H1 (cell line): ENCODE data around the gene DIRAS2. TPM values are rescaled to one million over a fixed set of nuclear protein-coding genes. Genes with fewer than 3 reads are reported as not detected.

Experiments used
- CTCF ChIA-PET: fragments of 300-600 bp; sonication (Branson Sonifier 250); formaldehyde crosslinking; loops from one replicate; lab custom pipeline; 2021; ENCODE audit not compliant: partially characterized antibody; lab: Charles Lee
- POLR2A ChIA-PET: fragments of 300-600 bp; sonication (Branson Sonifier 250); formaldehyde crosslinking; loops from one replicate; lab custom pipeline; 2021; ENCODE audit warnings: inconsistent platforms; ENCODE audit not compliant: partially characterized antibody; lab: Charles Lee
- DNase-seq, 2 experiments: peaks; one replicate each; pipeline versions ENCODE4 v3.0.0 to v3.0.0-alpha.2; 2010 to 2022; ENCODE audit warnings: low spot score in 2 of 2, low read depth in 1 of 2, mixed read lengths in 1 of 2
- FAIRE-seq: peaks from 2 replicates; lab custom pipeline; 2011; peaks lifted over from hg19 to GRCh38; lab: Jason Lieb, UNC
- H2AFZ ChIP-seq: 2 replicates; pipeline ENCODE4 v1.8.1; 2012; ENCODE audit warnings: low read length, inconsistent platforms
- H2AK5ac ChIP-seq: 2 replicates; pipeline ENCODE4 v1.6.1; 2013; ENCODE audit warnings: low read depth, low read length
- H2BK120ac ChIP-seq: replicated peaks from 2 replicates; pipeline ENCODE3; 2013; ENCODE audit warnings: low read depth, low read length, inconsistent platforms
- H2BK12ac ChIP-seq: 2 replicates; pipeline ENCODE4 v1.6.1; 2013; ENCODE audit warnings: low read depth, low read length
- H2BK15ac ChIP-seq: 2 replicates; pipeline ENCODE4 v1.6.1; 2013; ENCODE audit warnings: low read length
- H2BK20ac ChIP-seq: 2 replicates; pipeline ENCODE4 v1.6.1; 2013; ENCODE audit warnings: low read length
- H2BK5ac ChIP-seq: 2 replicates; pipeline ENCODE4 v1.6.1; 2013; ENCODE audit warnings: low read depth, low read length
- H3K14ac ChIP-seq: 2 replicates; pipeline ENCODE4 v1.6.1; 2013; ENCODE audit warnings: inconsistent platforms; ENCODE audit not compliant: insufficient read length
- H3K18ac ChIP-seq: 2 replicates; pipeline ENCODE4 v1.6.1; 2013; ENCODE audit warnings: low read length; ENCODE audit errors: extremely low read depth
- H3K23ac ChIP-seq: 2 replicates; pipeline ENCODE4 v1.6.1; 2013; ENCODE audit warnings: inconsistent platforms; ENCODE audit not compliant: insufficient read length
- H3K23me2 ChIP-seq: 2 replicates; pipeline ENCODE4 v1.6.1; 2013; ENCODE audit warnings: low read depth, low read length
- H3K27ac ChIP-seq: 2 replicates; pipeline ENCODE4 v1.6.1; 2011; ENCODE audit warnings: low read depth, low read length, inconsistent platforms
- H3K27me3 ChIP-seq, 4 experiments: replicated peaks in 1 of 4; 1 replicate in 1 of 4; 2 replicates in 3 of 4; pipeline versions ENCODE4 v1.6.1 to v1.8.1; 2011 to 2013; ENCODE audit warnings: low read length in 3 of 4, mild to moderate bottlenecking in 3 of 4, inconsistent platforms in 2 of 4, mixed read lengths in 2 of 4, moderate library complexity in 1 of 4; ENCODE audit not compliant: control insufficient read depth in 3 of 4, insufficient read depth in 3 of 4; ENCODE audit errors: extremely low read depth in 1 of 4
- H3K36me3 ChIP-seq, 4 experiments: 2 replicates each; pipeline versions ENCODE4 v1.6.1 to v1.8.1; 2011 to 2013; ENCODE audit warnings: mild to moderate bottlenecking in 4 of 4, low read length in 3 of 4, moderate library complexity in 2 of 4, control low read depth in 1 of 4, inconsistent platforms in 1 of 4; ENCODE audit not compliant: insufficient read depth in 4 of 4, control insufficient read depth in 2 of 4
- H3K4ac ChIP-seq: replicated peaks from 2 replicates; pipeline ENCODE3; 2013; ENCODE audit warnings: low read length, low read depth, mixed read lengths, inconsistent platforms; ENCODE audit not compliant: insufficient read length
- H3K4me1 ChIP-seq, 4 experiments: replicated peaks in 1 of 4; 1 replicate in 1 of 4; 2 replicates in 3 of 4; pipeline versions ENCODE4 v1.6.1 to v1.8.1; 2011 to 2013; ENCODE audit warnings: low read length in 3 of 4, inconsistent platforms in 2 of 4, mixed read lengths in 1 of 4; ENCODE audit not compliant: insufficient read depth in 4 of 4, control insufficient read depth in 3 of 4
- H3K4me2 ChIP-seq, 2 experiments: 2 replicates each; pipeline versions ENCODE4 v1.6.1 to v1.8.1; 2011 to 2013; ENCODE audit warnings: low read depth in 2 of 2, low read length in 2 of 2, control low read depth in 1 of 2, inconsistent platforms in 1 of 2, mild to moderate bottlenecking in 1 of 2; ENCODE audit not compliant: insufficient read depth in 1 of 2
- H3K4me3 ChIP-seq, 4 experiments: fragments of 200-600, 300-600 bp in 1 of 4; sonication (generic), shearing (Covaris generic), sonication (Bioruptor Twin) in 1 of 4; 2 replicates each; pipeline versions ENCODE4 v1.5.1 to v1.8.1; 2011 to 2016; ENCODE audit warnings: low read length in 4 of 4, low read depth in 3 of 4, control low read depth in 2 of 4, inconsistent platforms in 2 of 4, mild to moderate bottlenecking in 2 of 4, mixed read lengths in 1 of 4, moderate library complexity in 1 of 4; ENCODE audit not compliant: insufficient read depth in 2 of 4; ENCODE audit errors: extremely low read depth in 1 of 4
- H3K56ac ChIP-seq: replicated peaks from 2 replicates; pipeline ENCODE3; 2013; ENCODE audit warnings: low read depth, mild to moderate bottlenecking, mixed read lengths, low read length, inconsistent platforms; ENCODE audit not compliant: insufficient read length
- H3K79me1 ChIP-seq: 2 replicates; pipeline ENCODE4 v1.6.1; 2013; ENCODE audit warnings: low read depth, low read length, control low read depth
- H3K79me2 ChIP-seq, 2 experiments: 2 replicates each; pipeline versions ENCODE4 v1.6.1 to v1.8.1; 2012 to 2013; ENCODE audit warnings: low read length in 2 of 2, mild to moderate bottlenecking in 2 of 2, inconsistent platforms in 1 of 2; ENCODE audit not compliant: insufficient read depth in 2 of 2, control insufficient read depth in 1 of 2
- H3K9ac ChIP-seq, 4 experiments: replicated peaks in 1 of 4; 1 replicate in 1 of 4; 2 replicates in 3 of 4; pipeline versions ENCODE4 v1.6.1 to v1.8.1; 2011 to 2013; ENCODE audit warnings: low read depth in 3 of 4, low read length in 3 of 4, control low read depth in 2 of 4, mild to moderate bottlenecking in 2 of 4, moderate library complexity in 2 of 4, inconsistent platforms in 1 of 4; ENCODE audit errors: extremely low read depth in 1 of 4
- H3K9me3 ChIP-seq, 2 experiments: 2 replicates each; pipeline versions ENCODE4 v1.6.1 to v1.8.1; 2012 to 2013; ENCODE audit warnings: mild to moderate bottlenecking in 2 of 2, moderate library complexity in 2 of 2, control low read depth in 1 of 2, inconsistent platforms in 1 of 2, low read depth in 1 of 2, low read length in 1 of 2, mixed read lengths in 1 of 2; ENCODE audit not compliant: insufficient read depth in 2 of 2
- H4K20me1 ChIP-seq, 2 experiments: replicated peaks in 1 of 2; 2 replicates each; pipeline versions ENCODE3 to v1.8.1; 2011 to 2013; ENCODE audit warnings: inconsistent platforms in 2 of 2, low read length in 2 of 2, mild to moderate bottlenecking in 1 of 2; ENCODE audit not compliant: insufficient read depth in 2 of 2, control insufficient read depth in 1 of 2
- H4K5ac ChIP-seq: 2 replicates; pipeline ENCODE4 v1.6.1; 2013; ENCODE audit warnings: low read length, low read depth, mixed read lengths, inconsistent platforms; ENCODE audit not compliant: insufficient read length
- H4K8ac ChIP-seq: 2 replicates; pipeline ENCODE4 v1.8.0; 2013; ENCODE audit warnings: mild to moderate bottlenecking, moderate library complexity, low read length, inconsistent platforms; ENCODE audit not compliant: insufficient read depth; ENCODE audit errors: extremely low read depth
- H4K91ac ChIP-seq: replicated peaks from 2 replicates; pipeline ENCODE3; 2013; ENCODE audit warnings: low read length, mixed read lengths, inconsistent platforms; ENCODE audit not compliant: insufficient read length
- BACH1 ChIP-seq: IDR thresholded peaks from 2 replicates; pipeline ENCODE4 v1.6.1; 2012; ENCODE audit warnings: low read length, improper control_type of control experiment
- CREB1 ChIP-seq: IDR thresholded peaks from 2 replicates; pipeline ENCODE4 v1.6.1; 2012; ENCODE audit warnings: inconsistent platforms
- CTBP2 ChIP-seq: IDR thresholded peaks from 2 replicates; pipeline ENCODE4 v1.7.0; 2011; ENCODE audit warnings: borderline replicate concordance, mild to moderate bottlenecking, moderate library complexity, mixed read lengths, low read length; ENCODE audit not compliant: insufficient read depth, insufficient read length
- GABPA ChIP-seq: IDR thresholded peaks from 2 replicates; pipeline ENCODE4 v1.6.1; 2011; ENCODE audit warnings: mild to moderate bottlenecking, low read length, moderate library complexity, borderline replicate concordance; ENCODE audit not compliant: insufficient read depth
- RFX5 ChIP-seq: IDR thresholded peaks from 2 replicates; pipeline ENCODE4 v1.6.1; 2011; ENCODE audit warnings: low read depth, low read length, improper control_type of control experiment, borderline replicate concordance
- SP1 ChIP-seq: IDR thresholded peaks from 2 replicates; pipeline ENCODE4 v1.6.1; 2011; ENCODE audit warnings: low read depth, low read length
- TCF12 ChIP-seq: IDR thresholded peaks from 2 replicates; pipeline ENCODE4 v1.6.1; 2011; ENCODE audit warnings: low read depth, mild to moderate bottlenecking, low read length
- YY1 ChIP-seq: IDR thresholded peaks from 2 replicates; pipeline ENCODE4 v1.6.1; 2011; ENCODE audit warnings: low read depth, mild to moderate bottlenecking, low read length
- WGBS, 2 experiments: shearing (Covaris generic) in 1 of 2; methylation state at CpG; one replicate each; pipeline versions ENCODE4 v1.1.6 to v1.1.7; 2013 to 2015; ENCODE audit warnings: low lambda C conversion rate in 2 of 2, mixed read lengths in 2 of 2, inconsistent platforms in 1 of 2, low coverage in 1 of 2, missing lambda C conversion rate in 1 of 2; ENCODE audit not compliant: insufficient replicate concordance in 2 of 2, insufficient coverage in 1 of 2, insufficient read length in 1 of 2; ENCODE audit errors: extremely low coverage in 1 of 2, missing lambda C conversion rate in 1 of 2; 5-methylcytosine and 5-hydroxymethylcytosine counted together
- polyA plus RNA-seq, 7 experiments: library from polyadenylated mRNA; depleted of rRNA in 3 of 7; stranded (reverse) in 5 of 7; unstranded in 2 of 7; fragments of >200 nt in 5 of 7; fragments of 200-250 nt in 2 of 7; gene quantifications; 1 replicate in 5 of 7; 2 replicates in 1 of 7; 4 replicates in 1 of 7; pipeline versions ENCODE4 v1.2.1 to v1.2.3, GENCODE V29; 2011 to 2013; ENCODE audit warnings: missing spikeins in 2 of 7, mixed read lengths in 2 of 7
- total RNA-seq: library from RNA; stranded (reverse); fragmentation: NEBNext Ultra II Directional; extraction: Animal tissue kit (Norgen Biotek cat#: 25700); gene quantifications from 2 replicates; pipeline ENCODE4 v1.2.1, GENCODE V29; 2021
- TF ChIP-seq, protein P1 (sequence below): IDR thresholded peaks from 2 replicates; pipeline ENCODE4 v1.6.1; 2012; ENCODE audit warnings: inconsistent platforms

DIRAS2 gene
- total and polyA plus RNA-seq, 2 of the 8 experiments (the other 6 are each of a cell fraction or from before 2014, with no cell fraction given), result 0.06 to 0.15 TPM

DNA sequence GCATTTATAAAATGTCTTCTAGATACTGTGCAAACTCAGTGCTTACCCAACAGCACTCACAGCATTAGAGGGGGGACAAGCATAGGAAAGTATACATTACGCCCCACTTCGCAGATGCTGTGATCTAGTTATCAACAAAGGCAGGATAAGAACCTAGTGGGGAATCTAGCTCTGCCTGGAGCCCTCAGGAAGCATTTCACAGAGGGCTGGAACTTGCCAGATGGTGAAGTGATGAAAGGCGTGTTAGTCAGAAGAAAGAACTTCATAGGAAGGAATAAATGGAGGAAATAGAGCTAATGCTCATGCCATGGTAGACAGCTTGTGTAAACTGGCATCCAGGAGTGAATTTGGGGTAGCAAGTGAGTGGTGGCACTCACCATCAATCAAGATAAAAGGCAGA, 25.8 kb downstream of the DIRAS2 start:
- ChIA-PET POLR2A (no interaction called here), CTCF (interaction anchor here (0.6 to 1.6 kb wide), 4 partner anchors 25 to 975 kb away, joined by 3 to 5 read pairs (median 3); no protein-coding TSS in a partner anchor)
- H4K5ac ChIP-seq, result no peak overlapping the region
- H3K23me2 ChIP-seq, result no peaks in the 10 kb centered on the region; the same call in 1 of the 2 replicates
- no peak overlapping the region for H3K4ac ChIP-seq
- no peaks in the 10 kb centered on the region for H3K79me2 ChIP-seq
- no peak overlapping the region for H2BK15ac ChIP-seq
- H4K91ac ChIP-seq, result no peak overlapping the region
- no peak overlapping the region for H3K4me3 ChIP-seq
- no peaks in the 10 kb centered on the region for H3K9me3 ChIP-seq
- no peak overlapping the region for H3K23ac ChIP-seq
- no peak overlapping the region for H3K18ac ChIP-seq
- no peak overlapping the region for H3K4me2 ChIP-seq
- H2AFZ ChIP-seq, result no peak overlapping the region
- H3K36me3 ChIP-seq, result no peaks in the 10 kb centered on the region
- H3K14ac ChIP-seq, result no peak overlapping the region
- DNase-seq, result no peak
- H2BK12ac ChIP-seq, result no peak overlapping the region
- no peak overlapping the region for H3K9ac ChIP-seq
- no peak for FAIRE-seq
- H3K4me1 ChIP-seq, result no peaks in the 10 kb centered on the region; a peak in 1 of 7 replicates
- H4K20me1 ChIP-seq, result no peaks in the 10 kb centered on the region
- H3K27me3 ChIP-seq, result no peaks in the 10 kb centered on the region
- H2BK20ac ChIP-seq, result no peak overlapping the region
- TF ChIP-seq CREB1 (no peak), GABPA (no peak), SP1 (no peak), TCF12 (no peak), YY1 (no peak), CTBP2 (no peak), RFX5 (no peak), BACH1 (no peak)
- TF ChIP-seq, protein P1, sequence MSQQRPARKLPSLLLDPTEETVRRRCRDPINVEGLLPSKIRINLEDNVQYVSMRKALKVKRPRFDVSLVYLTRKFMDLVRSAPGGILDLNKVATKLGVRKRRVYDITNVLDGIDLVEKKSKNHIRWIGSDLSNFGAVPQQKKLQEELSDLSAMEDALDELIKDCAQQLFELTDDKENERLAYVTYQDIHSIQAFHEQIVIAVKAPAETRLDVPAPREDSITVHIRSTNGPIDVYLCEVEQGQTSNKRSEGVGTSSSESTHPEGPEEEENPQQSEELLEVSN, result no peak
- H3K79me1 ChIP-seq, result no peaks in the 10 kb centered on the region
- H3K27ac ChIP-seq, result no peak overlapping the region
- H4K8ac ChIP-seq, result no peak overlapping the region
- H3K56ac ChIP-seq, result no peak overlapping the region
- H2BK5ac ChIP-seq, result no peak overlapping the region
- WGBS, 2 experiments, result 97% methylated on average over 3 of the region's 3 CpGs; no CpG with 5 or more reads in 1 of the 2 experiments
- H2AK5ac ChIP-seq, result no peak overlapping the region
- no peak overlapping the region for H2BK120ac ChIP-seq
